GM18861 (cell line): ENCODE measurements around the gene RFC3.

Source experiments
- ATAC-seq: cut with Tn5 transposase; IDR thresholded peaks from one replicate; pipeline ENCODE4 v1.9.1; 2021; ENCODE audit not compliant: unreplicated experiment

Gene RFC3

DNA sequence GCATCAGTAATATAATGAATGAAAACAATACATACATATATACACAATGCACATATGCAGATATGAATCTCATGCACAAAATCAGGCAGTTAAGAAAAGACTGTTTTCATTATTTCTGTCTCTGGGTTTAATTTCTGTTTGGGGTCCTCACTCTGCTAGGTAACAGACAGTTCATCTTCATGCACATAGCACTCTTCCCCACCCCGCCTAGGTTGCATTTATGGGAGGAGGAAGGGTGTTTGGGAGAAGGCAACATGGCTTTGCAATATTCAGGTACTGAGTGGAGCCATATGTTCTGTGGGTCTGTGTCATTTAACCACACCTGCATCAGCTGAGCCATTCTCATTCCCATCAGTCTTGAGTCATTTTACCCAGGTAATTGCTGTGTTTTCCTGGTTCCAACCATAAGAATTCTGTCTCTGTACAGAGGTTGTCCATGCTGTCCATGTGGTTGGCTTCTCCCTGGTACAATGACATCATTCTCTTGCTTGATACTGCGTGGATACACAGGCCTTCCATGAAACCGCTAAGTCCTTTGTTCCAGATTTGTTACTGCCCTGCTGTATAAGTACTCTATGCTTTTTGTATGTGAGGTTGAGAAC is 45.3 kb downstream of the RFC3 start:
- no peak for ATAC-seq

DNA sequence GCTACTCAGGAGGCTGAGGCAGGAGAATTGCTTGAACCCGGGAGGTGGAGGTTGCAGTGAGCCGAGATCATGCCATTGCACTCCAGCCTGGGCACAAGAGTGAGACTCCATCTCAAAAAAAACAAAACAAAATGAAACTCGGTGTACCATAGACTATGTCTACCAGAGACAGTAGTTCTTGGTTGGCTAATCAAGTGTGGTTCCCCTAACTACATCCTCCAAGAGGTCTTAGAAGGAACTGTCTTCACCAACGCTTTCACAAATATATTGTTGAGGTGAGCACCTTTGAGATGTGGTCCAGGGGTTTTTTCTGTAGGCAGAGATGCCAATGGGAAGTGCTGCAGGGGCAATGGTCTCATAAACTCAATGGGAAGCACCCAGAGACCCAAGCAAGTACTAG is 48.0 kb downstream of the RFC3 start:
- ATAC-seq: peak; percentile 97

- ATAC-seq: no peak
Observed at GRCh38 chr13:33867472-33867871, 49.5 kb downstream of the RFC3 start.

- ATAC-seq: no peak
Observed at GRCh38 chr13:33868343-33868994, 50.5 kb downstream of the RFC3 start.

- ATAC-seq: no peak
Observed at GRCh38 chr13:33869005-33869404, 51.1 kb downstream of the RFC3 start.

- no peak for ATAC-seq
Observed at GRCh38 chr13:33870046-33870668, 52.2 kb downstream of the RFC3 start.

DNA sequence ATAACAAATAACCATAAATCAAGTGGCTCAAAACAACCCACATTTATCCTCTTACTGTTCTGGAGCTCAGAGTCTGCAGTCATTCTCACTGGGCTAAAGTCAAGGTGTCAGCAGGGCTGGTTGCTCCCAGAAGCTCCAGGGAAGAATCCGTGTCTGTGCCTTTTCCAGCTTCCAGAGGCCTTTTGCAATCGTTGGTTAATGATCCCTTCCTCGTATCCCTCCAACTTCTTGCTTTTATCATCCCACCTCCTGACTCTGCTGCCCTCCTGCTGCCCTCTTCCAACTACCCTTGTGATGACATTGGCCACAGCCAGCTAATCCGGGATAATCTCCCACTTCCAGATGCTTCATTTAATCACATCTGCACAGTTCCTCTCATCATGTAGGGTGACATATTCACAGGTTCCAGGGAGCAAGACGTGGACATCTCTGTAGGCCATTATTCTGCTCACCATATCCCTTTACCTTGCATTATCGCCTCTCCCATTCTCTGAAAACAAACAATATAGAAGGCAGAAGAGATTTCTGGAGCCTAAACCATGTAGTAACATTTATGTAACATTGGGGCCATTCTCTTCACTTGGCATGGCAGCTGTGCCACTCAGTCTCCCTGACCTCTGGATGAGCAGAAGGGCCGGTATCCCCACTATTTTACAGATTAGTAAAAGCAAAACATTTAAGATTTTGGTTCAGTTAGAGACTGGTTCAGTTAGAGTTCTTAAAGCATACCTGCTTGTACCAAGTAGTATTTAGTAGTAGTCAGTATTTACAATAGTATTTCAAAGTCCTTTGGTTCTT is 53.5 kb downstream of the RFC3 start:
- no peak for ATAC-seq

DNA sequence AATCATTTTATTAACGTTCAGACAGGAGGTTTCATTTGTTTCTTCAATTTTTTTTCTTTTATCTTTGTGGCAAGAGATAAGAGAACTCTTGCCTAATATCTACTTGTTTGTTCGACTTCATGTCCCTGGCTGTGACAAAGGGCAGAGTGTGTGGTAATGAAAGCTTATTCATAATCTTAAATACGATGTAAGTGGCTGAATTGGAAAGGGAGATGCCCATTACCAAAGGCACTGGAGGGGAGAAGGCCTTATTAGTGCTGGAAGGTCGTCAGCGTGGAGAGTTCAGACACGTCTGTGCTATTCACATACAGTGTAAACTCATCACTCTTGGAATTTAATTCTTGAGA is 54.0 kb downstream of the RFC3 start:
- ATAC-seq: no peak

DNA sequence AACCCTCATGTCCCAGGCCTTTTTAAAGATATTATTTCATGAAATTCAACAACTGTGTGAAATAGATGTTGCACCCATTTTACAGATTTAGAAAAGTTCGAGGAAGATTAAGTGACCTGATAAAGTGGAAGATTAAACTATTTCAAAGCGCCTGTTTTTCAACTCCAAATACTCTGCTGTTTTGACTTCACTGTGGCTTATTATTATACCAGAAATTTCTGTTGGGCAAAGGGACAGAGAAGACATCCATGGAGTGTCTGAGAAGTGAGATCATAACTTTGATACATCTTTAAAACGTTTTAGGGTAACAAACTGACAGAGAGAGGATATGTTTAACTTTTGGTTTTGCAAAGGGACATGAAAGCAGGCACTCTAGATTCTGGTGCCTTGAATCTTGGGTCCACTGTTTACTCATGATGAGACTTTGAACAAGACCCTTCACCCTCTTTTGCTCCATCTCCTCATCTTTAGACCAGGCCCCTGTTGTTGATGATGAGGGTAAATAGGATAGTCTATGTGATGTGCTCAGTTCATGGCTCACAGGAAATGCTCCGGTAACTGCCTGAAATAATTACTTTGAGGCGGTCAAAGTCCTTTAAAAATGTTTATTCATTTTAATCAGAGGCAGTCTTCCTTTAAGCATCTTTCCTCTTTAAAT is 55.4 kb downstream of the RFC3 start:
- no peak for ATAC-seq

- no peak for ATAC-seq
Observed at GRCh38 chr13:33874871-33875270, 56.9 kb downstream of the RFC3 start.

- no peak for ATAC-seq
Observed at GRCh38 chr13:33875618-33876401, 57.9 kb downstream of the RFC3 start.

DNA sequence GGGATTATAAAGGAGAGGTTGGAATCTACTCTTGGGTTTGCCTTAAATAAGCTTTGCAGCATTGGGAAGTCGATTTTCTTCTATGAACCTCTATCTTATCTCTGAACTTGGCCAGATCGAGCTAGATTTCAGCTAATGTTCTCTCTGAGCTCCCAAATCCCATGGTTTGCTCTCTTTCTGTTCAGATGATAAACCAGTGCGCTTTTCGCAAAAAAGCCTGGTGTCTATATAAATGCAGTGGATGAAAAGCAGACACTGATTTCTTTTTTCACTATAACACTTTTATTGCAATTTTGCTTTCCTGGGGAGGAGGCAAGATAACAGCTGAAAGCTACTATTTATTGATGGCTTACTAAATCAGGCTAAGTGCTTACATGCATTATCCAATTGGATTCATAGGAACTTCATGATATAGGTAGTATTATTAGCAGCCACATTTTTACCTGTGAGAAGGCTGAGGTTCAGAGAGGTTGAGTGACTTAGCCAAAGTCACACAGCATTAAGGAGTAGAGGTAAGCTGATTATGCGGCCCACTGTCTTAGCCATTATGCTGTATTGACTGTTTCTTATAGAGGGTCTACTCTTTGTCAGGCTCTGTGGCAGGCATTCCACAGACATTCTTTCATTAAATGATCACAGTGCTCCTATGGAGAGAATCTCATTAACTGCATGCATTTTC is 58.9 kb downstream of the RFC3 start:
- ATAC-seq: no peak

DNA sequence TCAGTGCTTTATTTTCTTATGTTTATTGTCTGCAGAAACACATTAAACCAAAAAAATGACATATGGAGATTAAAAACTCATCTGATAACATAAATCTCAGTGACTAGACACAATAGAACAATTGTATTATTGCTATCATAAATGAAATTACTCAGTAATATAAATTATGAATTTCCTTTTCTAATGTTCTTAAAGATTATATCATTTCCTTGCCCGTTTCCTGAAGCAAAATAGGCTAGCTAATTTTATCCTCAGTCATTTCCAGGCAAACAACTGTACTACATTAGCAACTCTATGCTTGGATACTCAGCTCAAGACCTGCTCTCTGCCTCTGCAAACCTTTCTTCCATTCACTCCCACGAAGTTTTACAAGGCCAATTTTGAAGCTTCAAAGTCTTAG is 61.2 kb downstream of the RFC3 start:
- no peak for ATAC-seq

- ATAC-seq: no peak
Observed at GRCh38 chr13:33882804-33883203, 64.9 kb downstream of the RFC3 start.

GRCh38 chr13:33884531-33885220 is 66.7 kb downstream of the RFC3 start:
- ATAC-seq: no peak
